H9 (cell line): ENCODE measurements around the gene TYSND1. TPM values are rescaled to one million over a fixed set of nuclear protein-coding genes. Genes with fewer than 3 reads are reported as not detected.

Experiments
- DNase-seq: peaks from one replicate; pipeline ENCODE4 v3.0.0-alpha.2; 2017
- H2AFZ ChIP-seq: one replicate; pipeline ENCODE4 v1.6.1; 2013; ENCODE audit warnings: mild to moderate bottlenecking, low read length, control low read depth, moderate library complexity
- H2AK5ac ChIP-seq: 2 replicates; pipeline ENCODE4 v1.6.1; 2013; ENCODE audit warnings: low read length, control low read depth, mixed read lengths; ENCODE audit not compliant: insufficient read length
- H2BK120ac ChIP-seq: one replicate; pipeline ENCODE4 v1.6.1; 2013; ENCODE audit warnings: low read depth, mild to moderate bottlenecking, low read length, control low read depth, inconsistent platforms; ENCODE audit not compliant: poor library complexity, severe bottlenecking
- H2BK12ac ChIP-seq: 2 replicates; pipeline ENCODE4 v1.6.1; 2013; ENCODE audit warnings: low read length, control low read depth, mixed read lengths, low read depth; ENCODE audit not compliant: insufficient read length
- H2BK15ac ChIP-seq: 2 replicates; pipeline ENCODE4 v1.6.1; 2013; ENCODE audit warnings: low read depth, low read length, control low read depth
- H2BK20ac ChIP-seq: one replicate; pipeline ENCODE4 v1.6.1; 2013; ENCODE audit warnings: low read depth, mild to moderate bottlenecking, low read length, control low read depth, inconsistent platforms; ENCODE audit not compliant: poor library complexity, severe bottlenecking
- H2BK5ac ChIP-seq: 2 replicates; pipeline ENCODE4 v1.6.1; 2013; ENCODE audit warnings: low read length, control low read depth, mixed read lengths; ENCODE audit not compliant: insufficient read length
- H3K14ac ChIP-seq: 2 replicates; pipeline ENCODE4 v1.6.1; 2013; ENCODE audit warnings: low read length, control low read depth; ENCODE audit not compliant: insufficient read depth
- H3K18ac ChIP-seq: 2 replicates; pipeline ENCODE4 v1.6.1; 2013; ENCODE audit warnings: low read depth, mild to moderate bottlenecking, mixed read lengths, low read length, control low read depth; ENCODE audit not compliant: insufficient read length
- H3K23ac ChIP-seq: 2 replicates; pipeline ENCODE4 v1.6.1; 2013; ENCODE audit warnings: low read length, control low read depth, mixed read lengths, low read depth; ENCODE audit not compliant: insufficient read length
- H3K23me2 ChIP-seq: 2 replicates; pipeline ENCODE4 v1.6.1; 2013; ENCODE audit warnings: low read depth, mild to moderate bottlenecking, mixed read lengths, low read length, control low read depth; ENCODE audit not compliant: insufficient read length, poor library complexity, severe bottlenecking
- H3K27ac ChIP-seq: 2 replicates; pipeline ENCODE4 v1.5.1; 2013; ENCODE audit warnings: low read length, control low read depth, mixed read lengths, low read depth; ENCODE audit not compliant: insufficient read length
- H3K27me3 ChIP-seq: 2 replicates; pipeline ENCODE4 v1.6.1; 2013; ENCODE audit warnings: low read length, control low read depth, inconsistent platforms; ENCODE audit not compliant: insufficient read depth
- H3K4ac ChIP-seq: 2 replicates; pipeline ENCODE4 v1.6.1; 2013; ENCODE audit warnings: low read depth, mild to moderate bottlenecking, control low read depth, inconsistent platforms, low read length, moderate library complexity
- H3K4me1 ChIP-seq: 2 replicates; pipeline ENCODE4 v1.6.1; 2013; ENCODE audit warnings: low read length, control low read depth, inconsistent platforms; ENCODE audit not compliant: insufficient read depth
- H3K4me2 ChIP-seq: 2 replicates; pipeline ENCODE4 v1.6.1; 2013; ENCODE audit warnings: low read length, control low read depth, mixed read lengths; ENCODE audit not compliant: insufficient read length, insufficient read depth
- H3K56ac ChIP-seq: 2 replicates; pipeline ENCODE4 v1.6.1; 2013; ENCODE audit warnings: low read depth, mild to moderate bottlenecking, mixed read lengths, low read length, control low read depth; ENCODE audit not compliant: insufficient read length
- H3K79me1 ChIP-seq: 2 replicates; pipeline ENCODE4 v1.6.1; 2013; ENCODE audit warnings: low read depth, mild to moderate bottlenecking, moderate library complexity, low read length, control low read depth, inconsistent platforms; ENCODE audit not compliant: insufficient read depth, poor library complexity, severe bottlenecking
- H3K79me2 ChIP-seq: 2 replicates; pipeline ENCODE4 v1.6.1; 2013; ENCODE audit warnings: low read length, control low read depth, inconsistent platforms; ENCODE audit not compliant: insufficient read depth
- H3K9ac ChIP-seq: 2 replicates; pipeline ENCODE4 v1.6.1; 2013; ENCODE audit warnings: low read length, control low read depth, mixed read lengths; ENCODE audit not compliant: insufficient read length; ENCODE audit errors: extremely low read depth
- H3K9me3 ChIP-seq: one replicate; pipeline ENCODE4 v1.6.1; 2013; ENCODE audit warnings: low read depth, low read length, inconsistent platforms; ENCODE audit not compliant: control insufficient read depth
- H3T11ph ChIP-seq: one replicate; pipeline ENCODE4 v1.6.1; 2013; ENCODE audit warnings: mild to moderate bottlenecking, low read length, control low read depth, inconsistent platforms
- H4K20me1 ChIP-seq: one replicate; pipeline ENCODE4 v1.6.1; 2013; ENCODE audit not compliant: control insufficient read depth, insufficient read length, insufficient read depth
- H4K5ac ChIP-seq: 2 replicates; pipeline ENCODE4 v1.6.1; 2013; ENCODE audit warnings: low read depth, mild to moderate bottlenecking, mixed read lengths, low read length, control low read depth; ENCODE audit not compliant: insufficient read length
- H4K8ac ChIP-seq: replicated peaks from 2 replicates; pipeline ENCODE4 v1.6.1; 2013; ENCODE audit warnings: low read length, control low read depth, mixed read lengths, low read depth; ENCODE audit not compliant: insufficient read length
- H4K91ac ChIP-seq: 2 replicates; pipeline ENCODE4 v1.6.1; 2013; ENCODE audit warnings: low read depth, mild to moderate bottlenecking, moderate library complexity, mixed read lengths, low read length, control low read depth; ENCODE audit not compliant: insufficient read length
- H3K27ac Mint-ChIP-seq, 3 experiments: 2 replicates in 2 of 3; 3 replicates in 1 of 3; pipeline ENCODE4 v1.8.0; 2020 to 2021; ENCODE audit warnings: mixed read lengths in 3 of 3, mild to moderate bottlenecking in 1 of 3, moderate library complexity in 1 of 3
- H3K27me3 Mint-ChIP-seq: 2 replicates; pipeline ENCODE4 v1.8.0; 2021; ENCODE audit warnings: low read depth, mild to moderate bottlenecking, moderate library complexity, mixed read lengths
- H3K36me3 Mint-ChIP-seq, 3 experiments: 2 replicates in 2 of 3; 3 replicates in 1 of 3; pipeline ENCODE4 v1.8.0; 2020 to 2021; ENCODE audit warnings: low read depth in 3 of 3, mixed read lengths in 3 of 3; ENCODE audit not compliant: insufficient read depth in 1 of 3
- H3K4me1 Mint-ChIP-seq, 2 experiments: 2 replicates each; pipeline ENCODE4 v1.8.0; 2020; ENCODE audit warnings: mixed read lengths in 2 of 2
- H3K4me3 Mint-ChIP-seq, 2 experiments: 2 replicates in 1 of 2; 3 replicates in 1 of 2; pipeline ENCODE4 v1.8.0; 2020 to 2021; ENCODE audit warnings: mild to moderate bottlenecking in 2 of 2, mixed read lengths in 2 of 2, moderate library complexity in 1 of 2
- H3K9me3 Mint-ChIP-seq, 2 experiments: 2 replicates in 1 of 2; 3 replicates in 1 of 2; pipeline ENCODE4 v1.8.0; 2020; ENCODE audit warnings: mild to moderate bottlenecking in 2 of 2, mixed read lengths in 2 of 2, moderate library complexity in 1 of 2
- CTCF ChIP-seq: fragments of 200-600 bp; sonication (generic); conservative IDR thresholded peaks from 3 replicates; pipeline ENCODE4 v1.8.0; 2021; ENCODE audit warnings: antibody characterized with exemption, mild to moderate bottlenecking
- WGBS: extraction: QIAGEN DNeasy Blood & Tissue Kit; methylation state at CpG from one replicate; pipeline ENCODE4 v1.1.7; 2013; ENCODE audit warnings: missing lambda C conversion rate, low lambda C conversion rate, mixed read lengths; ENCODE audit not compliant: insufficient read length; ENCODE audit errors: extremely low coverage; 5-methylcytosine and 5-hydroxymethylcytosine counted together
- total RNA-seq: library from RNA; stranded (reverse); gene quantifications from 2 replicates; pipeline ENCODE4 v1.2.1, GENCODE V29; 2021

The TYSND1 gene
- total RNA-seq, 1 experiment from 2014 or later, result 12.8 TPM

- WGBS, result no CpG with 5 or more reads among the region's 15 CpGs
- H3K18ac ChIP-seq, result no peak overlapping the region
Measured at GRCh38 chr10:70126700-70127395, 19.7 kb downstream of the TYSND1 start.

More at GRCh38 chr10:70126700-70127395, 19.7 kb downstream of the TYSND1 start:
- Mint-ChIP-seq H3K9me3 (peaks cover 0 to 2% of the 10 kb centered on the region in 2 experiments; a peak in 2 of 5 replicates), H3K27ac (peak overlapping the region in 1 of 3 experiments; percentile 40; a peak in 4 of 7 replicates), H3K27me3 (peaks cover 12% of the 10 kb centered on the region), H3K36me3 (no peaks in the 10 kb centered on the region), H3K4me1 (peaks cover 1 to 2% of the 10 kb centered on the region in 2 experiments; a peak in 2 of 4 replicates), H3K4me3 (no peak overlapping the region; a peak in 1 of 5 replicates)
- Histone ChIP-seq H3K56ac (no peak overlapping the region), H3K9me3 (no peaks in the 10 kb centered on the region), H3K23ac (no peak overlapping the region), H2BK120ac (no peak overlapping the region), H3K4me2 (no peak overlapping the region), H4K20me1 (no peaks in the 10 kb centered on the region), H3K27me3 (no peaks in the 10 kb centered on the region; the same call in 1 of the 2 replicates), H3K79me2 (no peaks in the 10 kb centered on the region), H2BK5ac (no peak overlapping the region), H3K9ac (no peak overlapping the region), H2BK15ac (no peak overlapping the region), H3K23me2 (no peaks in the 10 kb centered on the region), H3K27ac (no peak overlapping the region), H2AFZ (no peak overlapping the region), H4K5ac (no peak overlapping the region), H3K14ac (no peak overlapping the region), H3T11ph (no peak overlapping the region), H2BK20ac (no peak overlapping the region), H3K4me1 (no peaks in the 10 kb centered on the region), H4K91ac (no peak overlapping the region), H3K79me1 (no peaks in the 10 kb centered on the region), H4K8ac (no peak overlapping the region), H3K4ac (no peak overlapping the region), H2BK12ac (no peak overlapping the region), H2AK5ac (no peak overlapping the region)
- no peak for TF ChIP-seq CTCF
- DNase-seq, result no peak
